ENCODE measurements around the gene FOXJ3.

- TF ChIP-seq POLR2AphosphoS5 (IDR thresholded peaks at IDR 0.05; ENCODE audit: low read depth, low read length) = no peak
- no peak for TF ChIP-seq POLR2A (IDR thresholded peaks at IDR 0.05; ENCODE audit: low read depth, low read length)
- TF ChIP-seq SPI1 (IDR thresholded peaks at IDR 0.05; ENCODE audit: low read depth, low read length) = no peak
- TF ChIP-seq TAF1 (IDR thresholded peaks at IDR 0.05; ENCODE audit: low read depth, low read length) = no peak
Measured at GRCh38 chr1:42128964-42129363, 206.1 kb downstream of the FOXJ3 start.
